DMS 273 (cell line): ENCODE measurements around the gene AGRN.
"Not testable (repeated sequence)": the region's sequence is repeated elsewhere in the genome, so short reads cannot be mapped to it uniquely, and the experiment has no call there.

Experiments
- DNase-seq: peaks from one replicate; lab custom pipeline; 2025; ENCODE audit not compliant: unreplicated experiment; lab: John Stamatoyannopoulos, UW

Gene AGRN

DNA sequence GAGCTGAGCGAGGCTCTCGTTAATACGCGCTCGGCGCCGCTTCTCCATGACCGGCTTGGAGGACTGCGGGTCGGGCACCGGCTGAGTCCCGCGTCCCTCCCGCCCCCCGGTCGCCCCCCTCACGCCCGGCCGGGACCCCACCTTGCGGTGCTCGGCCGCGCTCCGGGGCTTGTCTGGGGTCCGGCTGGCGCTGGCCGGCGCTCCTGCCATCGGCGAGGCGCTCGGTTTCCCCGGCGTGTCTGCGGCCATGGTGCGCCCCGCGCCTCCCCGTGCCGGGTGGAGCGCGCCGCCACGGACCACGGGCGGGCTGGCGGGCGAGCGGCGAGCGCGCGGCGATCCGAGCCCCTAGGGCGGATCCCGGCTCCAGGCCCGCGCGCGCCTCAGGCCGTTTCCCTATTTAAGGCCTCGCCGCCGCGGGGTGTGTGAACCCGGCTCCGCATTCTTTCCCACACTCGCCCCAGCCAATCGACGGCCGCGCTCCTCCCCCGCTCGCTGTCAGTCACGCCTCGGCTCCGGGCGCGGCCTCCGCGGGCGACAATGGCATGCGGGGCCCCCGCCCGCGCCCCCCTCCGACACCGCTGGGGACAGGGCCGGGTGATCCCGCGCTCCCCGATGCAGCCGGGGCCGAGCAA is 20.1 kb upstream of the AGRN start, which contains the start of gene HES4:
TSS of gene HES4 (minus strand) at position 373 of the 632 bp plus-strand sequence. CDS start at position 249, 124 bp downstream.
- peak; percentile 96 for DNase-seq

DNA sequence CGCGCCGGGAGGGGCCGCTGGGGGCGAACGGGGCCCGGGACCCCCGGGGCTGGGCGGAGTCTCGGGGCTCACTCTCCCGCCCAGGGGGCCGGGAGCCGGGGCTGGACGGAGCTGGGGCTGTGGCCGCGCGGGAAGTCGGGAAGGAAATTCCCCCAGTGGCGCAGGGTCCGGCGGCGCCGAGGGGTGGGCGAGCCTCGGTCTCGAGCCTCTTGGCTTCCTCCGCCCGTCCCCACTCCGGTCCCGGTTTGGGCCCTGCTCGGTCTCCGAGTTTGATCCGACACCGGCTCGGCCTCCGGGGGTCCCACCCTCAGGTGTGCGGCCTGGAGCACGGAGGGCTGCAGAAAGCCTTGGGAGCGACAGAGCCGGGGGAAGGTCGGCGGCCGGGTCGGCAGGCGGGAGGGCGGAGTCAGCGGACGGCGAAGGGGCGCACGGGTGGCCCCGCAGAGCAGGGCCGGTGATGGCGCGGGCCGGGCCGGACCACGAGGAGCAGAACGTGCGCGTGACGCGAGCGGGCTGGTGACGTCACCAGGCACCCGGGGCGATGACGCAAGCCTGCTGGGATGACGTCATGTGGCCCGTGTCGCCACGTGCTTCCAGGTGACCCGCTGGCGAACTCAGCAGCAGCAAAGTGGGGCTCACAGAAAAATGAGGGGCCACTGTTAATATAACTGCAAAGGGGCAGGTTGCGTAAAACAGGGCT is 19.4 kb upstream of the AGRN start:
- DNase-seq: peak; percentile 94

DNA sequence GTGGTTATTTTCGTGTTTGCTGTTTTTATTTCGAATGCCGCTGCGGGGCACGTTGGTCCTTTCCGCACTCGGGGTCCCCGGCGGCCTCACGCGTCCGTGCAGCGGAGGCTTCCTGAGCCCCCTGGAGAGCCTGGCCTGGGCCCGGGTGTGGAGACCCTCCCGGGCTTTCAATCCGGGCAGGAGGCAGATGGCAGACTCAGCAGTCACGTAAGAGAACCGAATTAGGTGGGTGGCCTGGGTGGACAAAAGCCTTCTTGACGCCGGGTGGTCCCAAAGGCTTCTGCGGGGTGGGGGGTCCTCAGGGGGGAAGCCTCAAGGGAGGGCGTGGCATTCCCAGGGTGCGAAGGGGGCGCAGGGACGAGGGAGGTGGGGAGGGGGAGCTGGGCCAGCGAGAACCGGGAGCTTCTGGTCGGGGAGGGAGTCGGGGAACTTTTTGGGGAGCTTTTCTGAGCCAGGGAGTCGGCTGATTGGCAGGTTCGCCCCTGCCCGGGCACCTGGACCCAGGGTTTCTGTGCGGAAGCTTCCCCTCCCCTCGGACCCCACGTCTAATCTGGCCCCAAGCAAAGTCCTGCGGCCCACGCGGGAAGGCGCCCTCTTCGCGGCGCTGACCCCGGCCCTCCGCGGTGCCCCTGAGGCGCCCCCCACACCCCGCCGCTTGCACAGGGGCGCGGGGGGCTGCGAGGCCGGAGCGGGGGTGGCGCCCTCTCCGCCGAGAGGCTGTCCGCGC is 18.7 kb upstream of the AGRN start:
- peak; percentile 85 for DNase-seq

DNA sequence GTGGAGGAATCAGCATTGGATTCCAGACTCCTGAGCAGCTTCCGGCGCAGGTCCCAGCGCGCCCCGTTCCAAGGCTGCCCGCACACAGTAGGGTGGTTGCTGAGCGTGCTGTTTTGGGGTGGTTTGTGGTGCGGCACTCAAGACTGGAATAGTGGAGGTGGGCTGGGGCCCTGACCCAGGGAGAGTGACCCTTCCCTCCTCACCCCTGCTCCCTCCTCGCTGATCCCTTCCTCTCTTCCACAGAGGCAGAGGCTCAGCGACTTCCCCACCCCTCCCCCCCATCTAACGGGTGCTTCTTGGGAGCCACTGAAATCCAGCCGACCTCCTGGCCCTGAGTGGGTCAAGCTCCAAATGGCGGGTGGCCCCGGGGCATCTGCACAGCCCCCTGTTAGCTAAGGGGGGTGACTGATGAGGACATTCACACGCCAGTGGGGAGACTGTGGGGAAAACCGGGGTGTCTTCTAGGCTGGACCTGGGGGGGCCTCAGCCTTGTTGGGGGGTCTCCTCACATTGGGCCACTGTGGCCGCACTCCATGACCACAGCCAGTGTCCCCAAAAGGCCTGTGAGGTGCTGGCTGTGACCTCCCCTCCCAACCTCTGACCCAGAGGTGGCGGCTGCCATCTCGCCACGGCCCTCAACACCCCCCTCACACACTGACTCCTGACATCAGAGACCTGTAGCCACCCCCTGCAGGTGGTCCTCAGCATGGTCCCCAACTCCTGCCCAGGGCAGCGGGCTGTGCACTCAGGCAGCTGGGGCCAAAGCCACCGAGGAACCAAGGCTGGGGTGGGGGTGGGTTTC is 16.1 kb upstream of the AGRN start:
- no peak for DNase-seq

DNA sequence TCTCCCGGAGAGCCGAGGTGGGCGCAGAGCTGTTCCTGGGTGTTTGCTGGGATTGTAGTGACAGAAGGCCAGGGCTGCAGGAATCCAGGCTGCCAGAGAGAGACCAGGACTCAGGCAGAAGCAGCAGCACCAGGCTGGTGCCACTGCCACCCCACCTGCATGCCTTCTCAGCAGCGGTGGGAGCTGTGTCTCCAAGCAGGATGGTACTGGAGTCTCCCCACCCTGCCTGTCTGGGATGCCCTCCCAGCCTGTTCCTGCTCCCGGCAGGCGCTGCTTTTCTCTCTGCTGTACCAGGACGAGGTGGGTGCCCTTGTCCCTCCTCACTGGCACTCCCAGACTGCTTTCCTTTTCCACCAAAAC is 15.5 kb upstream of the AGRN start:
- DNase-seq: peak; percentile 62

DNA sequence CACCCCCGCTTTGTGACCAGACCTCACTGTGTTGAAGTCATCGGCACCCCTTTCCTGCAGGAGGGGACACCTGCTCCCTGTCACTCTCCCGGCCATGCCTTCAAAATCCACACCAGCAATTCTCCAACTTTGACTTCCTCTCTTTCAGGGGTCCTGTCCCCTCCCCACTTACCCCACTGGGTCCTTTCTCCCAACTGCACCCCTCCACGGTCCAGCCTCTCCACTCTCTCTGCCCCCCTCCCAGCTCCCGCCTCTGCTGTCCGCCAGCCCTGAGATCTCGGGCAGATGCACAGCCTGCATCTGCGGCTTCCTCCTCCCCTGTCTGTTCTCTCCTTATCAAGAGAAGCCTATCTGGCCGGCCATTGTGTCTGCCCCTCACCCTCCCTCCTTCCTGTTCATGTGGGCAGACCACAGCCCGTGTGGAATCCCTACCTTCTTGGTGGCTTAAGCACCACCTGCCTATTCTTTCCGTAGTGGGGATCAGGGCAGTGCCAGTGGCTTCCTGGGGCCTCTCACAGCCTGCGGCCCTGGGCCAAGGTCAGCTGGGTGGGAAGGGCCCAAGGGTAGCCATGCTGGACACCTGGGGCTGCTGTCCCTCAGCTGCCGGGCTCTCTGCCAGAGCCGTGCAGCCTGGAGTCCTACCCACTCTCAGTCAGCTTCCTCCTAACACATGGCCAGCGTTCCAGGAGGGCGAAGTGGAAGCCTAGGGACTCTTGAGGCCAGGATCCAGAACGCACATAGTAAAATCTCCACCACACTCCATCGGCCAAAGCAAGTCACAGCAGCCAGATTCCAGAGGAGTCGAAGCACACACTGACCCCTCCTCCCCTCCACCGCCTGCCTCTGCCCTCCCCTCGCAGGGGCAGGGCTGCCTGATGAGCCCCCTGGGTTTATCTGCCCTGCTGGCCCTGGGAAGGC is 14.9 kb upstream of the AGRN start:
- DNase-seq: peak; percentile 68

DNA sequence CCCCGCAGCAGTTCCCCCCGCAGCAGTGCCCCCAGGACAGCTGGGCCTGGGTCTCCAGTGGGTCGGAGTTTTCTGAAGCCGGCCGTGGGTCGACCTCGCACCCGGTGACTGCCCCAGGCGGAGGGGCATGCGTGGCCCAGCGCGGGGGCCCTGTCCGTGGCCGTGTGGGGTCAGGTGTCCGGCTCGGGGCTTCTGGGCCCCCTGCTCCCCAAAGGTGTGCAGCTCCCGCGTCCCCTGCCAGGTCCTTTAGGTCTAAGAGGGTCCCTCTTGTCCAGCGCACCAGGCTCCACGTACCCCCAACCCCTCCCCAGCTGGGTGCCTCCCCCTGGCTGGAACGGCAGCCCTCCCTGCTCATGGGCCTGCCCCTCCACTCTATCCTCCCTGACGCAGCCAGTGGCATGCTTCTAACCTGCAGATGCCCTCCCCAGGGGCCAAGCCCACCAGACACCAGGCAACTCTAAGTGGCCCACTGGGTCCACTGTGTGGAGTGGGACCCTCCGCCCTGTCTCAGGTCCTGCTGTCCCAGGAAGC is 14.1 kb upstream of the AGRN start:
- DNase-seq: no peak

DNA sequence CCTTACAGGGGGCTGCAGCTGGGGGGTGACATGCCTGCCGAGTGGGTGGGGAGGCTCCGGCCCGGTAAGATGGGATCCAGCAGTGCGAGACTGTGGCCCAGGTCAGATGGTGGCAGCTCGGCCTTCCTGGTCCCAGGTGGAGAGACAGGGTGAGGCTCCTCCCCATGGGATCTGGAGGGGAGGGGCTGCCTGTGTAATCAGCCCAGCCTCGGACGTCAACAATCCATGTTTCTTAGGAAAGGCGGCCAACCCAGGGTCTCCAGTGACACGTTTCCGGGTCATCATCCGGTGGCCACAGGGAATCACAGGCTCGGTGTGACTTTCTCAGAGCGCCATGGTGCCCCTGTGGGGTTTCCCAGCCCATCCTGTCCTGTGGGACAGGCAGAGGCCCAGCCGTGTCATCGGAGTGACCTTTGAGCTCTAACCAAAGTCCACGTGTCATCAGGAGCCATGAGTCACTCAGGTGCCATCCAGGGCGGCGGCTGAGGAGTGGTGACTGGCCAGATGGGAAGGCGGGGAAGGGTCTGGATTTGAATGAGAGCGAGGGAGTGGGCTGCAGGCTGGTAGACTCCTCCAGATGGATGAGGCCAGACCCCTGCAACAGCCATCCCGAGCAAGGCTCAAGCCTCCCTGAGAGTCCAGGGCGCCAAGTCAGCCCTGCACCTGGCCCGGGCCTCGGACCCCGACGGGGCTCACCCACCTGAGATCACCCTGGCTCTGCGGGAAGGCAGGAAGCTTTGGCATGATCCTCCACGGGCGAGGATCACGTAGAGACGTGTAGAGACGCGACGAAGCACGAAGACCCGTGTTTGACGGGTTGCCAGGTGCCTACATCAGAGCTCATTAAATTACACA is 13.4 kb upstream of the AGRN start:
- DNase-seq: no peak

DNA sequence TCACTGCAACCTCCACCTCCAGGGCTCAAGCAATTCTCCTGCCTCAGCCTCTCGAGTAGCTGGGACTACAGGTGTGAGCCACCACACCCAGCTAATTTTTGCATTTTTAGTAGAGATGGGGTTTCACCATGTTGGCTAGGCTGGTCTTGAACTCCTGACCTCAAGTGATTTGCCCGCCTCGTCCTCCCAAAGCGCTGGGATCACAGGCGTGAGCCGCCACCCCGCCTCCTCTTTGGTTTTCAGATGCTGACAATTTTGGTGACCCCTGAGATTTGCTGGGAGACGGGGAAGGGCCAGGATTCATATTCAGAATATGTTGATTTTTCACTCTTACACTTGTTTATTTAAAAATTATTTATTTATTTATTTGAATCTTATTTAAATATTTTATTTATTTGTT is 9.8 kb upstream of the AGRN start:
- DNase-seq: not testable (repeated sequence)

DNA sequence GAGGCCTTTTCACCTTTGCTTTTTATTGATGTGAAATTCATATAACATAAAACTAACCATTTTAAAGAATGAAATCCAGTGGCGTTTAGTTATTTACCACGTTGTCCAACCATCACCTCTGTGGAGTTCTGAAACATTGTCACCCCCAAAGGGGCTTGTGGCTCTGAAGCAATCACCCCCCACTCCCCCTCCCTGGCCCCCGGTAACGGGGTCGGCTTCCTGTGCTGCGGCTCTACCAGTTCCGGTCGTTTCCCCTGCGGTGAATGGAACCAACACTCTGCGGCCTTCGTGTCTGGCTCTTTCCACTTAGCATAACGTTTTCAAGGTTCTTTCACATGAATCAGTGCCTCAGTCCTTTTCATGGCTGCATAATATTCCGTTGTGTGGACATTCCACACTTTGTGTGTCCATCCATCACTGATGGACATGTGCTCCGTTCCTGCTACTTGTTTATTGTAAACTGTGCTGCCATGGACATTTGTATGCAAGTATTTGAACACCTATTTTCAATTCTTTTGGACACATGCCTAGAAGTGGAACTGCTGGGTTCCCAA is 8.4 kb upstream of the AGRN start:
- DNase-seq: no peak

DNA sequence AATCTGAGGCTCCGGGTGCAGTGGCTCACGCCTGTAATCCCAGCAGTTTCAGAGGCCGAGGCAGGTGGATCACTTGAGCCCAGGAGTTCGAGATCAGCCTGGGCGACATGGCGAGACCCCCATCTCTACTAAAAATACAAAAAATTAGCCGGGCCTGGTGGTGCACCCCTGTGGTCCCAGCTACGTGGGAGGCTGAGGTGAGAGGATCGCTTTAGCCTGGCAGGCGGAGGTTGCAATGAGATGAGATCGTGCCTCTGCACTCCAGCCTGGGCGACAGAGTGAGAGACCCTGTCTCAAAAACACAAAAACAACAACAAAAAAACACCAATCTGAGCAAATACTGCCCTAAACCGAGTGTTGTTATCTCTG is 7.2 kb upstream of the AGRN start:
- not testable (repeated sequence) for DNase-seq

DNA sequence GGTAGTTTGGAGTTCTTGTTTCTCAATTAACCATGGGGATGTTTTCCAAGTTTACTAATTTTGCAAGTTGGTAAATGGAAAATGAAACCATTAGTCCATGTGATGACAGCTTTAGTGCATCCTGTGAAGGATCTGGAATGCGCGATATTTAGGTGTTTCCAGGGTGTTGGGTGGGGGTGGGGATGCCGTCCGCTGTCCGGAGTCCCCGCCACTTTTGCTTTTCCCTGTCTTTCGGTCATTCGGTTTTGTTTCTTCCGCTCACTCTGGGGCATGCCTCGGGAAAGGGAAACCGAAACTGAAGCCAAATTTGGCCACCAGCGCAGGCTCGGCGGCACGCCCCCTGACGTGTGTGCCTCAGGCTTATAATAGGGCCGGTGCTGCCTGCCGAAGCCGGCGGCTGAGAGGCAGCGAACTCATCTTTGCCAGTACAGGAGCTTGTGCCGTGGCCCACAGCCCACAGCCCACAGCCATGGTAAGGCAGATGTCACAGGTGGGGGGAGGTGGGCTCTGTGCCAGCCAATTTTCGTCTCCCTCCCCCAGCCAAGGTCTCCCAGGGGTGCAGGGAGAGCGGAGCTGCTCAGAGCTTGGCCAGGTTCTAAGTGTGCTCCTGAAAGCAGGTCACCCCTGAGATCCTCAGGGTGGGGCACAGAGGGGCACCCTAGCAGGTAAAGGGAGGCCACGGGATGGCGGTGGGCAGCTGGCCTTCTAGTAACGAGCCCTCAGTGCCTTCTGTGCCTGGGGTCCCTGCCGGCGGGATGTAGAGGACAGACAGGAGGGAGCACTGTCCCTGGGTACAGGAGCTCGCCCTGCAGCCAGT is 6.6 kb upstream of the AGRN start, which contains the start of gene ISG15:
TSS of gene ISG15 (plus strand) at position 393 of the 817 bp plus-strand sequence. CDS start at position 470, 77 bp downstream.
- DNase-seq: peak; percentile 93

DNA sequence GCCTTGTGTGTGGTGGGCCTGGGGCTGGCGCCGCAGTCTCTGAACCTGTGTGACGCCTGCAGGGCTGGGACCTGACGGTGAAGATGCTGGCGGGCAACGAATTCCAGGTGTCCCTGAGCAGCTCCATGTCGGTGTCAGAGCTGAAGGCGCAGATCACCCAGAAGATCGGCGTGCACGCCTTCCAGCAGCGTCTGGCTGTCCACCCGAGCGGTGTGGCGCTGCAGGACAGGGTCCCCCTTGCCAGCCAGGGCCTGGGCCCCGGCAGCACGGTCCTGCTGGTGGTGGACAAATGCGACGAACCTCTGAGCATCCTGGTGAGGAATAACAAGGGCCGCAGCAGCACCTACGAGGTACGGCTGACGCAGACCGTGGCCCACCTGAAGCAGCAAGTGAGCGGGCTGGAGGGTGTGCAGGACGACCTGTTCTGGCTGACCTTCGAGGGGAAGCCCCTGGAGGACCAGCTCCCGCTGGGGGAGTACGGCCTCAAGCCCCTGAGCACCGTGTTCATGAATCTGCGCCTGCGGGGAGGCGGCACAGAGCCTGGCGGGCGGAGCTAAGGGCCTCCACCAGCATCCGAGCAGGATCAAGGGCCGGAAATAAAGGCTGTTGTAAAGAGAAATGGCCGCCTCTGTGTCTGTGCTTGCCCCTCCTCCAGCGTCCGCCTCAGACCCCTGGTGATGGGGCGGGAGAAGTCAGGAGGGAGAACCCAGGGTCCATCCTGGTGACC is 5.8 kb upstream of the AGRN start:
- DNase-seq: no peak

DNA sequence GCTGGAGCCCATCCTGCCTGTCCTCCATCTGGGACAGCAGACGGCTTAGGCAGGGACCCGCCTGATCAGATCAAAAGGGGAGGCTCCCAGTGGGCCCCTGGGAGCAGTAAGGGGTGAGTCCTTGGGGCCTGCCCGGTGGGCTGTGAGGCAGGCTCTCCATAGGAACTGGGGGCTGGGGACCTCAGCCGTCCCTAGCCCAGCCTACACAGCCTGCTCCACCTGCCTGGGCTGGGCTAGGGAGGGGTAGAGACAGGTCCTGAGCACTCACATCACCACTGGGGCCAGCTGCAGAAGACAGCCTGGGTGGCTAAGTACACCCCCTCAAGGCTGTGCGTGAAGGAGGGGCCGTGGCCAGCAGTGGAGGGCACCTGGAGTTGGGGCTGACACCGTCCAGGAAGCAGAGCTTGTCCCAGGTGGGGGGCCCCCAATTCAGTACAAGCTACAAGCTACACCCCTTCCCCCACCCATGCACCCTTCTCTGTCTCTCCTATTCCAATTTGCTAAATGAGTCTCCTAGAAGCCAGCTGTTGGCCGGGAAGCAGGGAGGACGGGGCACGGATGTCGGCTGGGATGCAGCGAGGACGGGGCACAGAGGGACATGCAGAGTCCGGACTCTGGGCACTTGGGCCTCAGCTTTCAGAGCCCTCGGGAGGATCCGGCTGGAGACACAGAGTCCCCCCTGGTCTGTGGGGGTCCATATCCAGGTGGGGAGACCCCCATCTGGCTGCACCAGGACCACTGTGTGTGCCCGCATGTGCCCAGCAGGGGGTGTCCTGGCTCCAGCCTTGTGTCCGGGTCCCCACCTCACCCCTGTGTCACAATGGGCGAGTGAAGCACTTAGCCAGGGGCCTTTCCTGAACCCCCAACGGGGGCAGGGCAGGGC is 4.9 kb upstream of the AGRN start:
- DNase-seq: peak; percentile 69

DNA sequence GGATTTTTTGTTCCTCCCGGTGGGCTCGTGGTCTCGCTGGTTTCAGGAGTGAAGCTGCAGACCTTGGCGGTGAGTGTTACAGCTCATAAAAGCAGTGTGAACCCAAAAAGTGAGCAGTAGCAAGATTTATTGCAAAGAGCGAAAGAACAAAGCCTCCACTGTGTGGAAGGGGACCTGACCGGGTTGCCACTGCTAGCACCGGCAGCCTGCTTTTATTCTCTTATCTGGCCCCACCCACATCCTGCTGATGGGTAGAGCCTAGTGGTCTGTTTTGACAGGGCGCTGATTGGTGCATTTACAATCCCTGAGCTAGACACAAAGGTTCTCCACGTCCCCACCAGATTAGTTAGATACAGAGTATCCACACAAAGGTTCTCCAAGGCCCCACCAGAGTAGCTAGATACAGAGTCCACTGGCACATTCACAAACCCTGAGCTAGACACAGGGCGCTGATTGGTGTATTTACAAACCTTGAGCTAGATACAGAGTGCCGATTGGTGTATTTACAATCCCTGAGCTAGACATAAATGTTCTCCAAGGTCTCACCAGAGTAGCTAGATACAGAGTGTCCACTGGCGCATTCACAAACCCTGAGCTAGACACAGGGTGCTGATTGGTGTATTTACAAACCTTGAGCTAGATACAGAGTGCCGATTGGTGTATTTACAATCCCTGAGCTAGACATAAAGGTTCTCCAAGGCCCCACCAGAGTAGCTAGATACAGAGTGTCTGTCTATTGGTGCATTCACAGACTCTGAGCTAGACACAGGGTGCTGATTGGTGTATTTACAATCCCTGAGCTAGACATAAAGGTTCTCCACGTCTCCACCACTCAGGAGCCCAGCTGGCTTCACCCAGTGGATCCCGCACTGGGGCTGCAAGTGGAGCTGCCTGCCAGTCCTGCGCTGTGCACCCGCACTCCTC is 2.3 kb upstream of the AGRN start:
- not testable (repeated sequence) for DNase-seq
